Aorta (tissue), 5 donors: ENCODE data around the gene RNF223. TPM values are rescaled to one million over a fixed set of nuclear protein-coding genes. Genes with fewer than 3 reads are reported as not detected.

ENCODE experiments used
- ATAC-seq: fragments of 200-7000 bp; cut with Tn5 transposase; one replicate; pipeline ENCODE4 v1.9.1; 2022; ENCODE audit warnings: moderate library complexity; ENCODE audit not compliant: low FRiP score
- DNase-seq, 2 donors: peaks; one replicate each; pipeline ENCODE4 v3.0.0-alpha.2; 2020
- H3K27ac ChIP-seq, 2 donors: one replicate each; pipeline ENCODE4 v1.5.1; 2013; ENCODE audit warnings: low read length in 2 of 2, mild to moderate bottlenecking in 2 of 2, moderate library complexity in 2 of 2, control low read depth in 1 of 2, inconsistent platforms in 1 of 2, low read depth in 1 of 2
- H3K27me3 ChIP-seq, 2 donors: one replicate each; pipeline ENCODE4 v1.6.1; 2013; ENCODE audit warnings: control low read depth in 1 of 2, low read length in 1 of 2, mild to moderate bottlenecking in 1 of 2, moderate library complexity in 1 of 2; ENCODE audit not compliant: insufficient read depth in 2 of 2, control insufficient read depth in 1 of 2
- H3K36me3 ChIP-seq, 2 donors: one replicate each; pipeline ENCODE4 v1.6.1; 2013; ENCODE audit warnings: control low read depth in 1 of 2, low read length in 1 of 2, mild to moderate bottlenecking in 1 of 2; ENCODE audit not compliant: insufficient read depth in 2 of 2, control insufficient read depth in 1 of 2
- H3K4me1 ChIP-seq, 2 donors: one replicate each; pipeline ENCODE4 v1.6.1; 2013; ENCODE audit warnings: low read length in 2 of 2, control low read depth in 1 of 2, mild to moderate bottlenecking in 1 of 2, moderate library complexity in 1 of 2; ENCODE audit not compliant: insufficient read depth in 2 of 2, control insufficient read depth in 1 of 2
- H3K4me3 ChIP-seq, 2 donors: one replicate each; pipeline ENCODE4 v1.5.1; 2013; ENCODE audit warnings: low read length in 2 of 2, control low read depth in 1 of 2, mild to moderate bottlenecking in 1 of 2
- H3K9me3 ChIP-seq: one replicate; pipeline ENCODE4 v1.6.1; 2013; ENCODE audit warnings: mild to moderate bottlenecking, low read length; ENCODE audit not compliant: control insufficient read depth
- WGBS, 2 donors: extraction: QIAGEN DNeasy Blood & Tissue Kit; methylation state at CpG; one replicate each; pipeline ENCODE4 v1.1.7; 2013; 5-methylcytosine and 5-hydroxymethylcytosine counted together
- intact Hi-C, 2 donors: fragments of 100-400 bp; cut with DNase I; formaldehyde crosslinking; loops; one replicate each; pipeline versions ENCODE4 v1.14.2 to v1.15.0; 2022
- polyA plus RNA-seq, 2 donors: library from polyadenylated mRNA; stranded (reverse); fragments of 200-250 nt; gene quantifications; one replicate each; pipeline ENCODE4 v1.2.3, GENCODE V29; 2013
- total RNA-seq, 2 donors: library from RNA; stranded (reverse); fragmentation: NEBNext Ultra II Directional; extraction: Animal tissue kit (Norgen Biotek cat#: 25700); gene quantifications; one replicate each; pipeline ENCODE4 v1.2.1, GENCODE V29; 2021
- donor health status: healthy with polysubstance abuse.
- donor health status: Bipolar disorder and iron deficiency.
- donor health status: DM: no; HTN: no; CAD: no.
- donor health status: DM: no; HTN: no; CAD: no.
- donor health status: DM: yes; HTN: yes; CAD: no.

Gene RNF223
- total and polyA plus RNA-seq, 4 donors, result not detected

DNA sequence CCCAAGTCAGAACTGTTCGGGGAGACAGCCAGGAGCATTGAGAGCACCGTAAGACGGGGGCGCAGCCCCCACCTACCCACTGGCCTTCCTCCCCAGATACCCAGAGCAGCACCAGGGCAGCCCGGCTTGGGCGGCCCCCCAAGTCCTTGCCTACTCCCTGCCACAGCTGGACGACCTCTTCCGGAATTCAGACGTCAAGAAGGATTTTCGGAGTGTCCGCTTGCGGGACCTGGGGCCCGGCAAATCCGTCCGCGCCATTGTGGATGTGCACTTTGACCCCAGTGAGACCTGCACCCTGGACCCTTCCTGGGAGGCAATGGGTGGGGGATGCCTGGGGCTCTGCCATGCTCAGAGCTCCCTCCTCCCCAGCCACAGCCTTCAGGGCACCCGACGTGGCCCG lies 26.7 kb downstream of the RNF223 start:
- DNase-seq (no peak), ATAC-seq (no peak)
- Histone ChIP-seq H3K9me3 (no peaks in the 10 kb centered on the region), H3K4me1 (no peaks in the 10 kb centered on the region), H3K27ac (no peak overlapping the region), H3K27me3 (no peaks in the 10 kb centered on the region), H3K36me3 (no peaks in the 10 kb centered on the region), H3K4me3 (no peak overlapping the region)
- WGBS, 2 donors, result 93 to 95% methylated on average over 19 of the region's 19 CpGs
- intact Hi-C loops, result no loop called here

DNA sequence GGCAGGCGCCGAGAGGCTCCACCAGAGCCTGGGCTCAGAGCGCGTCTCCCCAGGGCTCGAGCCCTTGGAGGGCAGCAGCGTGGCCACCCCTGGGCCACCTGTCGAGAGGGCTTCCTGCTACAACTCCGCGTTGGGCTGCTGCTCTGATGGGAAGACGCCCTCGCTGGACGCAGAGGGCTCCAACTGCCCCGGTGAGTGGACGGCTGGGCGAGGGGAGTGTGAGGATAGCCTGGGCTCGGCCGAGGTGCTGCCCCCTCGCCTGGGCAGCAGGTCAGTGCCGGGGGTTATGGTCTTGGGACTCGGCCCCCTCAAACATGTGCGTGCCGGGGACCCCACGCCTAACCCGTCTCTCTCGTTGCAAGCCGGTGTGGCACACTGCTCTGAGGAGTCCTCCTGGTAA lies 27.3 kb downstream of the RNF223 start:
- DNase-seq (no peak), ATAC-seq (no peak)
- intact Hi-C loops, result no loop called here
- Histone ChIP-seq H3K4me1 (no peaks in the 10 kb centered on the region), H3K4me3 (no peak overlapping the region), H3K27ac (no peak overlapping the region), H3K27me3 (no peaks in the 10 kb centered on the region), H3K9me3 (no peaks in the 10 kb centered on the region), H3K36me3 (no peaks in the 10 kb centered on the region)
- 94 to 97% methylated on average over 25 to 26 of the region's 26 CpGs for WGBS, 2 donors

DNA sequence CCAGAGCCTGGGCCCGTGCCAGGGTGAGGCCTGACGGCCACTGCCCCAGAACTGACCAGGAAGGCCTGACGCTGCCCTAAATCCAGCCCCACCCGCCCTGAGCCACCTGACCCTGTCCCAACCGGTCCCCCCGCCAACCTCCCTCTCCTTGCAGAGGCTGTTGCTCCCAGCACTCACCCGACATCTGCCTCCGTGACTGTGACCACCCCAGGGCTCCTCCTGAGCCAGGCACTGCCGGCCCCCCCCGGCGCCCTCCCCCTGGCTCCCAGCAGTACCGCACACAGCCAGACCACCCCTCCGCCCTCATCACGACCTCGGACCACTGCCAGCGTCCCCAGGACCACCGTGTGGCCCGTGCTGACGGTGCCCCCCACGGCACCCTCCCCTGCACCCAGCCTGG lies 27.9 kb downstream of the RNF223 start:
- intact Hi-C loops, result no loop called here
- Histone ChIP-seq H3K36me3 (no peaks in the 10 kb centered on the region), H3K9me3 (no peaks in the 10 kb centered on the region)

DNA sequence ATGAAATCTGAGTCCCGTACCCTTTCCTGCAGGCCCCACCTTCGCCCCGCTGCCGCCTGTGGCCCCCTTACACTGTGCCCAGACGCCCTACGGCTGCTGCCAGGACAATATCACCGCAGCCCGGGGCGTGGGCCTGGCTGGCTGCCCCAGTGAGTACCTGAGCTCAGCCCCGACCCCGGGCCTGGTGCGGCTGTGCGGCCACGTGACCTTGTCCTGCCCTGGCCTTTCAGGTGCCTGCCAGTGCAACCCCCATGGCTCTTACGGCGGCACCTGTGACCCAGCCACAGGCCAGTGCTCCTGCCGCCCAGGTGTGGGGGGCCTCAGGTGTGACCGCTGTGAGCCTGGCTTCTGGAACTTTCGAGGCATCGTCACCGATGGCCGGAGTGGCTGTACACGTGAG lies 29.0 kb downstream of the RNF223 start:
- WGBS, 2 donors, result 95 to 97% methylated on average over 23 of the region's 23 CpGs
- Histone ChIP-seq H3K27me3 (no peaks in the 10 kb centered on the region), H3K9me3 (no peaks in the 10 kb centered on the region), H3K4me3 (no peak overlapping the region), H3K4me1 (no peaks in the 10 kb centered on the region), H3K27ac (no peak overlapping the region), H3K36me3 (no peaks in the 10 kb centered on the region)
- no peak for DNase-seq
- intact Hi-C loops, result no loop called here
- ATAC-seq, result no peak

More for the DNA sequence above, 27.9 kb downstream of the RNF223 start:
- ATAC-seq (no peak), DNase-seq (no peak)
- Histone ChIP-seq H3K27me3 (no peaks in the 10 kb centered on the region), H3K4me1 (no peaks in the 10 kb centered on the region), H3K27ac (no peak overlapping the region), H3K4me3 (no peak overlapping the region)
- WGBS, 2 donors, result 92 to 94% methylated on average over 15 to 20 of the region's 20 CpGs

DNA sequence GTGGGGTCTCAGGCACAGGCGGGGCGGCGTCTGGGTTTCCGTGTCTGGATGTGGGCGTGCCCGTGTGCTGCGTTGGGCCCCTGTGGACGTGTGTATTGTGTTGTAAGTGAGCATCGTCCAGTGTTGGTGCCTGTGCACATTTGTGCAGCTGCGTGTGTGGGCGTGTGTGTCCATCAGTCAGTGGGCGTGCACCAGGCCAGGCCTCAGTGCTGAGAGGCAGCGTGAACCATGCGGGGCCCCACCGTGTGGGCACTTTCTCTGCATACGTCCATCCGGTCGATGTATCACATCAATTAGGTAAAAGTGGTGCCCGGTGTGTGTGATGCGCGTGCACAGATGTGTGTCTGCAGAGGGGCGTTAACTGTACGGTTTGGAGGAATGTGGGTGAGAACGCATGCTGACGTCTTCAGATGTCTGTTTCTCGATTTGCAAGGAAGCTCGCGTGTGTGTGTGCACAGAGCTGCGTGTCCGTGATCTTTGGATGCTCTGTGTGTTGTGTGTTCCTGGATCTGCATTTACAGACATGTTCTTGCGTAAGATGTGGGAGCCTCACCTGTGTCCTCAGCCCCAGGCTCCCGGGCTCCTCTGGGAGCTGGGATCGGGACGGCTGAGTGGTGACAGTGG lies 29.5 kb downstream of the RNF223 start:
- ATAC-seq (no peak), DNase-seq (no peak)
- Histone ChIP-seq H3K27ac (no peak overlapping the region), H3K9me3 (no peaks in the 10 kb centered on the region), H3K36me3 (no peaks in the 10 kb centered on the region), H3K4me1 (no peaks in the 10 kb centered on the region), H3K27me3 (no peaks in the 10 kb centered on the region), H3K4me3 (no peak overlapping the region)
- WGBS, 2 donors, result 94 to 95% methylated on average over 34 of the region's 34 CpGs
- intact Hi-C loops, result no loop called here

DNA sequence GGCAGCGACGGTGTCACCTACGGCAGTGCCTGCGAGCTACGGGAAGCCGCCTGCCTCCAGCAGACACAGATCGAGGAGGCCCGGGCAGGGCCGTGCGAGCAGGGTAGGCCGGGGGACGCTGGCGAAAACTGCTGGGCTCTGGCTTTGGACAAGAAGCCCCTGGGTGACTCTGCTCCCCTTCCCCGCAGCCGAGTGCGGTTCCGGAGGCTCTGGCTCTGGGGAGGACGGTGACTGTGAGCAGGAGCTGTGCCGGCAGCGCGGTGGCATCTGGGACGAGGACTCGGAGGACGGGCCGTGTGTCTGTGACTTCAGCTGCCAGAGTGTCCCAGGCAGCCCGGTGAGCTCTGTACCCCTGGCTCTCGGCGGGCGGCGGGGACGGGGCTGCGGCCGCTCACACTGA lies 30.2 kb downstream of the RNF223 start:
- Histone ChIP-seq H3K27ac (no peak overlapping the region), H3K4me3 (no peak overlapping the region), H3K4me1 (no peaks in the 10 kb centered on the region), H3K9me3 (no peaks in the 10 kb centered on the region), H3K36me3 (no peaks in the 10 kb centered on the region), H3K27me3 (no peaks in the 10 kb centered on the region)
- WGBS, 2 donors, result 97% methylated on average over 33 of the region's 33 CpGs
- DNase-seq, result no peak
- intact Hi-C loops, result no loop called here
- ATAC-seq, result no peak

DNA sequence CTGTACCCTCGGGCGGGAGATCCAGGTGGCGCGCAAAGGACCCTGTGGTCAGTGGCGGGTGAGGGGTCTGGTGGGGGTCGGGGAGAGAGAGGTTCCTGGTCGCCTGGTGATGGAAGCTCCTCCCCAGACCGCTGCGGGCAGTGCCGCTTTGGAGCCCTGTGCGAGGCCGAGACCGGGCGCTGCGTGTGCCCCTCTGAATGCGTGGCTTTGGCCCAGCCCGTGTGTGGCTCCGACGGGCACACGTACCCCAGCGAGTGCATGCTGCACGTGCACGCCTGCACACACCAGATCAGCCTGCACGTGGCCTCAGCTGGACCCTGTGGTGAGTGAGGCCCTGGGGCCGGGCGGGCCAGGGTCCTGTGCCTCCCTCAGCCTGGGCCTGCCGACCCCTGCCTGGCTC lies 30.7 kb downstream of the RNF223 start:
- DNase-seq (no peak), ATAC-seq (no peak)
- H3K36me3 ChIP-seq, result no peaks in the 10 kb centered on the region
- H3K9me3 ChIP-seq, result no peaks in the 10 kb centered on the region
- intact Hi-C loops, result no loop called here
- no peak overlapping the region for H3K4me3 ChIP-seq
- no peaks in the 10 kb centered on the region for H3K27me3 ChIP-seq
- H3K27ac ChIP-seq, result no peak overlapping the region
- no peaks in the 10 kb centered on the region for H3K4me1 ChIP-seq
- 97 to 98% methylated on average over 25 to 27 of the region's 27 CpGs for WGBS, 2 donors

DNA sequence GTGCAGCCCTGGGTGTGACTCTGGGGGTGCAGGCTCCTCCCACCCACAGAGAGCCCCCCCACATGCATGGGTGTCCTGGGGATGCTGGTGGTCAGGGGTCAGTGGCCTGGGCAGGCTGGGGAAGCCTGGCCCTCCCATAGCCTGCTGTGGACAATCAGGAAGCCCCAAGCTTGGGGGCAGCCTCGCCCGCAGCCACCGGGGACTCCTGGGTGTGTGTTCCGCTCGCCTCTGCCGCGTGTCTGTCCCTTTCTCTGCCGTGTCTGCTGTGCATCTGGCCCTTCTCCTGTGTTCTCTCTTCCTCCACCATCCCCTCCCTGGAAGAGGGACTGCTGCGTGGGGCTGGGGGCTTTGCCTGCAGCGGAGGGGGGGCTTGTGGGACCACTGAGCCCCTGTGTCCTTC lies 31.3 kb downstream of the RNF223 start:
- no peaks in the 10 kb centered on the region for H3K4me1 ChIP-seq
- no peak overlapping the region for H3K27ac ChIP-seq
- WGBS, 2 donors, result 92 to 98% methylated on average over 9 to 10 of the region's 10 CpGs
- no peaks in the 10 kb centered on the region for H3K9me3 ChIP-seq
- intact Hi-C loops, result no loop called here
- ATAC-seq, result no peak
- H3K27me3 ChIP-seq, result no peaks in the 10 kb centered on the region
- no peak for DNase-seq
- H3K36me3 ChIP-seq, result no peaks in the 10 kb centered on the region
- H3K4me3 ChIP-seq, result no peak overlapping the region

DNA sequence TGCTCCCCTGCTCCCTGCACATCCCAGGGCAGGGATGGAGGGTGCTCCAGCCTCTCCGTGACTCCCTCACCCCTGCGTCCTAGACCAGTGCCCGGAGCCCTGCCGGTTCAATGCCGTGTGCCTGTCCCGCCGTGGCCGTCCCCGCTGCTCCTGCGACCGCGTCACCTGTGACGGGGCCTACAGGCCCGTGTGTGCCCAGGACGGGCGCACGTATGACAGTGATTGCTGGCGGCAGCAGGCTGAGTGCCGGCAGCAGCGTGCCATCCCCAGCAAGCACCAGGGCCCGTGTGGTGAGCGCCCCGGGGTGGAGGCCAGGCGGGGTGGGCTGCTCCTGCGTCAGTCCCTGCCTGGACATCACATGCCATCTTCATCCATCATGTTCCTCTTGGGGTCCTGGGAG lies 32.2 kb downstream of the RNF223 start:
- ATAC-seq (no peak), DNase-seq (no peak)
- H3K27ac ChIP-seq, result no peak overlapping the region
- H3K36me3 ChIP-seq, result no peaks in the 10 kb centered on the region
- WGBS, 2 donors, result 92 to 93% methylated on average over 25 of the region's 25 CpGs
- no peak overlapping the region for H3K4me3 ChIP-seq
- intact Hi-C loops, result no loop called here
- H3K27me3 ChIP-seq, result no peaks in the 10 kb centered on the region
- H3K4me1 ChIP-seq, result no peaks in the 10 kb centered on the region
- no peaks in the 10 kb centered on the region for H3K9me3 ChIP-seq
